HL-60/S4 treated with retinoic acid at 250 ng/mL for 4 days and 3 days (cell line): ENCODE results near the gene DBNDD1.

Source experiments
- in situ Hi-C: fragments of 300-500 bp; cut with MboI; formaldehyde crosslinking; loops from 2 replicates; pipeline ENCODE4 v1.7.0; 2022; ENCODE audit warnings: low sequenced_read_pairs

Gene DBNDD1

GRCh38 chr16:90037276-90037675 lies 18.0 kb upstream of the DBNDD1 start:
- in situ Hi-C loops = no loop called here

GRCh38 chr16:90035902-90036301 lies 16.6 kb upstream of the DBNDD1 start:
- in situ Hi-C loops = no loop called here

DNA sequence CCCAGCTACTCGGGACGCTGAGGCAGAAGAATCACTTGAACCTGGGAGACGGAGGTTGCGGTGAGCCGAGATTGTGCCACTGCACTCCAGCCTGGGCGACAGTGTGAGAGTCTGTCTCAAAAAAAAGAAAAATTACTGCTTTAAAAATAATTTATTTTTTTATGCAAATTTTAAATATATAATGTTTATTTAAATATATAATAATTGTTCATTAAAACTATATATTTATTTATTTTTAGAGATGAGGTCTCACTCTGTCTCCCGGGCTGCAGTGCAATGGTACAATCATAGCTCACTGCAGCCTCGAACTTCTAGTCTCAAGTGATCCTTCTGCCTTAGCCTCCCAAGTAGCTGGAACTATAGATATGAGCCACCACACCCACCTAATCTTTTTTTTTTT lies 15.2 kb upstream of the DBNDD1 start:
- in situ Hi-C loops = no loop called here

DNA sequence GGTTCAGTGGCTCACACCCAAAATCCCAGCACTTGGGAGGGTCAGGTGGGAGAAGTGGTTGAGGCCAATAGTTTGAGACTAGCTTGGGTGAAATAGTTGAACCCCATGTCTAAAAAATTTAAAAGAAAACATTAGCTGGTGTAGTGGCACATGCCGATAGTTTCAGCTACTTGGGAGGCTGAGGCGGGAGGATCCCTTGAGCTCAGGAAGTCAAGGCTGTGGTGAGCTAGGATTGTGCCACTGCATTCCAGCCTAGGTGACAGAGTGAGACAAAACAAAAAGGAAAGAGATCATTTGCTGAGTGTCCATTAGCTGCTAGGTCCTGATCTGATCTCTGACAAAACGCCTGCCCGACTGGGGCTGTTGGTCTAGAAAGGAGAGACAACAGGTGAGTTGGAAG lies 14.1 kb upstream of the DBNDD1 start:
- in situ Hi-C loops = no loop called here

GRCh38 chr16:90032674-90033331 lies 13.5 kb upstream of the DBNDD1 start:
- in situ Hi-C loops = no loop called here

DNA sequence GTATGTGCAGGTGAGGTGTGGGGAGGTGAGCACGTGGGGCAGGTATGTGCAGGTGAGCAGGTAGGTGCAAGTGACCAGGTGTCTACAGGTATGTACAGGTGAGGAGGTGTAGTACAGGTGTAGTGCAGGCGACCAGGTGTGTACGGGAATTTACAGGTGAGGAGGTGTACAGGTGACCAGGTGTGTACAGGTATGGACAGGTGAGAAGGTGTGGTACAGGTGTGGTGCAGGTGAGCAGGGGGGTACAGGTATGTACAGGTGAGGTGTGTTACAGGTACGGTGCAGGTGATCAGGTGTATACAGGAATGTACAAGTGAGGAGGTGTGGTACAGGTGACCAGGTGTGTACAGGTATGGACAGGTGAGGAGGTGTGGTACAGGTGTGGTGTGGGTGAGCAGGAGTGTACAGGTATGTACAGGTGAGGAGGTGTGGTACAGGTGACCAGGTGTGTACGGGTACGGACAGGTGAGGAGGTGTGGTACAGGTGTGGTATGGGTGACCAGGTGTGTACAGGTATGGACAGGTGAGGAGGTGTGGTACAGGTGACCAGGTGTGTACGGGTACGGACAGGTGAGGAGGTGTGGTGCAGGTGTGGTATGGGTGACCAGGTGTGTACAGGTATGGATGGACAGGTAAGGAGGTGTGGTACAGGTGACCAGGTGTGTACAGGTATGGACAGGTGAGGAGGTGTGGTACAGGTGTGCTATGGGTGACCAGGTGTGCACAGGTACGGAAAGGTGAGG lies 12.8 kb upstream of the DBNDD1 start:
- in situ Hi-C loops = no loop called here

DNA sequence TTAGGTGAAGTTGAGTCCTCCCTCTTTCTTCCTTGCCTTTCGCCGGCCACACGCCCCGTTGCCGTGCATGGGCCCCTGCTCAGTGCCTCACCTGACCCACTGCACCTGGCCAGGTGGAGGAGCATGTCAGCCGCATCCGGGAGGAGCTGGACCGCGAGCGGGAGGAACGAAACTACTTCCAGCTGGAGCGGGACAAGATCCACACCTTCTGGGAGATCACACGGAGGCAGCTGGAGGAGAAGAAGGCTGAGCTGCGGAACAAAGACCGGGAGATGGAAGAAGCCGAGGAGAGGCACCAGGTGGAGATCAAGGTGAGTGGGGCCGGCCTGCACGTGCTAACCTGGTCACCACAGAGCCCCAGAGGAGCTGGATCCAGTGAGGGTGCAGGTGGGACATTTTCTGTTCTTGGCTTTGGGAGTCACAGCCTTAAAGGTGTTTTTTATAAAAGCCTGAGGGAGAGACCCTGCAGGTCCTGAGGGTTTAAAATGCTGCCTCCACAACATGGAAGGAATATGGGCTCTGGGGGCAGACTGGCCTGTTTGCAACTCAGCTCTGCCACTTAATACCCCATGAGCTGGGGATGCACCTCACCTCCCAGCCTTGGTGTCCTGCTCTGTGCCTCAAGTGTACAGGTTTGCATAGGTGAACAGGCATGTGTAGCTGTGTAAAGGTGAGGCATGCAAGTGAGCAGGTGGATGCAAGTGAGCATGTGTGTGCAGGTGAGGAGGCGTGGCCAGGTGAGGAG lies 12.1 kb upstream of the DBNDD1 start:
- in situ Hi-C loops = no loop called here

- in situ Hi-C loops = no loop called here
These were observed 9.7 kb upstream of the DBNDD1 start for GRCh38 chr16:90028985-90029384.

DNA sequence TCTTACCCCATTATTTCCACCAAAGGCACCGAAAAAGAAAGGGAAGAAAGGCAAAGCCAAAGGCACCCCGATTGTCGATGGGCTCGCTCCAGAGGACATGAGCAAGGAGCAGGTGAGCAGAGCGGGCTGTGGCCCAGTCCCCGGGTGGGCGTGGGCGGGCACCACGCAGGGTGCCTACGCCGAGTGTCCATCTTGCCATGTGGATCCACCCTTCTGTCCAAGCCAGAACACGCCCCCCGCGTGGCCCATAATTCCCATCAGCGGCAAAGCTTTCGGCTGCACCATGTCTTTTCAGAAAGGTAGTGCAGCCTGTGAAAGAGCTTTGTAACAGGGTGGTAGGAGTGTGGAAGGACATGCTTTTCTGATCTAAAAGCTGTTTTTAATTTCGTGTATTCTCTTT lies 8.4 kb upstream of the DBNDD1 start:
- in situ Hi-C loops = no loop called here

DNA sequence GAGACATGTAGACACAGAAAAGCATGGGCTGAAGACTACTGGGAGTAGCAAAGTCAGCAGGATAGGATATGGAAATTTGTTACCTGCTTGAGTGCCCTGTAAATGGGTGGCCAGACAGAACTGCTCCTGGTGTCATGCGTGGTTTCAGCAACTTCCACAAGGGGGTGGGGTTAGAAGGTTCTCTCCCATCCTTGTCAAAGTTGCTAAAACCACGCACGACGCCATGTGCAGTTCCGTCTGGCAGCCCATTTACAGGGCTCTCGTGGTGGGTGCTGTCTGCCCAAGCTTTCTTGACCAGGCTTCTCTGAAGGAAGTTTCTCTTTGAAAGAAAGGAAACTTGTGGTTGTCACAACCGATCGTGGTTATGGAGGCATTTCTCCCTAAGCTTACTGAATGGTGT lies 6.9 kb upstream of the DBNDD1 start:
- in situ Hi-C loops = no loop called here

DNA sequence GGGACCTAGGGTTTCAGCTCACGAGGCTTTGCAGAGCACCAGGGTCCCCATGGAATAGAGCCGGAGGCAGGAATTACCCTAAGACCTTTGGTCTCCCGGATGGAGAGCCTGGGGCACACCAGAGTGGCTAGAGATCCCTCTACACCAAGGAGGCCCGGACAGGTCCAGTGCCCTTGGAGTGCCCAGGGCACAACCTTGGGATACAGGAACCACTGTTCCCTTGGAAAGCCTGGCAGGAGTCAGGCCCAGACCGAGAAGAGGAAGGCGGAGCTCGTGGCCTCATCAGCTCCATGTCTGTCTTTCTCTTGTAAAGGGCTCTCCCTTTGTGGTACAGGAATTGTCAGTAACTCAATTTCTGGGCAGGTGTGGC lies 3.8 kb upstream of the DBNDD1 start:
- in situ Hi-C loops = no loop called here

GRCh38 chr16:90022209-90023077 lies 3.2 kb upstream of the DBNDD1 start:
- in situ Hi-C loops = no loop called here

DNA sequence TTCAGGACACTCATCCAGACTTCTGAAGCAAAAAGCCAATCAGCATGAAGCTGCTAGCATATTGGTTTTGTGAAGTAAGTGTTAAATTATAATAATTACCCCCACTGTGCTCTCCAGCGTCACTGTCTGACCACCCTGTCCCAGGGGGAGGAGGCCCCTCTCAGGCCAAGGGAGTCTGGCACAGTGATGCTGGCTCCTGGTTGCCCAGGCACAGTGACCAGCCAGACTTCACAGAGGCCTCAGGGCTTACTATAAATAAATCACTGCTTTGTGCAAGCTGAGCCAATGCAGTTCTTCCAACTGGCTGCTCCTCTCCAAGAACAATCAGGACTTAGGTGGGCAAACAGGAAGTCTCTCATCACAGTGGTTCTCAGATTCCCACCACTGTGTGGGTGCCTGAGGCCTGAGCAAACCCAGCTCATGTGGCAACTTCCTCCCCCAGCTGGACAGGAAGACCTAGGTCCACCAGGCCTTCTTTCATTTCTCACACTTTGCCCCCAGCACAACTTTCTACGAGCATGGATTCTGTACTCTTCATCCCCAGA lies 1.7 kb upstream of the DBNDD1 start:
- in situ Hi-C loops = no loop called here

GRCh38 chr16:90020260-90020837 lies 1.1 kb upstream of the DBNDD1 start:
- in situ Hi-C loops = no loop called here

DNA sequence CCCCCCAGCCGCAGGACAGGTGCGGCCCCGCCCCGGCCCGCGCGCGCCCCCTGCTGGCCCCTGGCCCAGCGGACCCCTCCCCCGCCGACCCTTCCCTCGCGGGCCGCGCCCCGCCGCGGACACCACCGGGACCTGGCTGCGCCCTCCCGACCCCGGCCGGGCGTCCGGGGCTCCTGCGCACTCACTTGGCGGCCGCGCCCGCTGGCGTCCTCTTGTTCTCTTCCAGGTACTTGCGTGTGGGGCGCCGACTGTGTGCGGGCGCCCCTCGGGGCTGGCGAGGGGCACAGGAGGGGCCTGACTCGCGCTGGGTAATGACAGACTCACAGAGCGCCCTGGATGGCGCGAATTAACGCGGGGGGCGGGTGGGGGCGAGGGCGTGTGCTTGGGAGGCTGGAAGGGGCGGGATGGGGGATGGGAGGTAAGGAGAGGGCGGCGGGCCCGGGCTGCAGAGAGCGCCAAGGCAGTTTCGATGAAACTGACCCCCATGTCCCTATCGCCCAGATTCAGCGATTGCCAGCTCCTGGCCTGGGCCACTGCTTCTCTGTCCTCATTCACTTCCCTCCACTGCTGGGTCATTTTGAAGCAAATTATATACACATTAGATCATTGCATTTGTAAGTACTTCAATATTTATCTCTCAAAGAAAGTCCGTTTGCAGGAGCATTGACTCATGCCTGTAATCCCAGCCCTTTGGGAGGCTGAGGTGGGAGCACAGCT lies 445 bp upstream of the DBNDD1 start:
- in situ Hi-C loops = no loop called here

DNA sequence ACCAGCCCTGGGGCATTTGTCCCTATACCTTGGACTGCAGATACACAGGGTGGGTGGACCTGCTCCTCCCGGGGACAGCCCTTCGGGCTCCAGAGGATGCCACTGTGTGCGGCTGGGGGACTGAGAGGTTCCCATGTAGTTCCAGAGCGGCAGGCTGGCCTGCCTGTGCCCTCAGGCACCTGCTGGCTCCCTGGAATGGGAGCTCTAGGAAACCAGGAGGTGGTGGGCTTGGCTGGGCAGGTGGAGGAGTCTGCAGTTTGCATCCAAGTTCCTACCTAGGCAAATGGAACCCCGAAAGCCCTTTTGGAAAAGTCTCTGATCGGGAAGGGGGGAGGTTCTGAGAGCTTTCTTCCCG lies 982 bp downstream of the DBNDD1 start:
- in situ Hi-C loops = no loop called here

- in situ Hi-C loops = no loop called here
These were observed 2.8 kb downstream of the DBNDD1 start for GRCh38 chr16:90016339-90016950.

DNA sequence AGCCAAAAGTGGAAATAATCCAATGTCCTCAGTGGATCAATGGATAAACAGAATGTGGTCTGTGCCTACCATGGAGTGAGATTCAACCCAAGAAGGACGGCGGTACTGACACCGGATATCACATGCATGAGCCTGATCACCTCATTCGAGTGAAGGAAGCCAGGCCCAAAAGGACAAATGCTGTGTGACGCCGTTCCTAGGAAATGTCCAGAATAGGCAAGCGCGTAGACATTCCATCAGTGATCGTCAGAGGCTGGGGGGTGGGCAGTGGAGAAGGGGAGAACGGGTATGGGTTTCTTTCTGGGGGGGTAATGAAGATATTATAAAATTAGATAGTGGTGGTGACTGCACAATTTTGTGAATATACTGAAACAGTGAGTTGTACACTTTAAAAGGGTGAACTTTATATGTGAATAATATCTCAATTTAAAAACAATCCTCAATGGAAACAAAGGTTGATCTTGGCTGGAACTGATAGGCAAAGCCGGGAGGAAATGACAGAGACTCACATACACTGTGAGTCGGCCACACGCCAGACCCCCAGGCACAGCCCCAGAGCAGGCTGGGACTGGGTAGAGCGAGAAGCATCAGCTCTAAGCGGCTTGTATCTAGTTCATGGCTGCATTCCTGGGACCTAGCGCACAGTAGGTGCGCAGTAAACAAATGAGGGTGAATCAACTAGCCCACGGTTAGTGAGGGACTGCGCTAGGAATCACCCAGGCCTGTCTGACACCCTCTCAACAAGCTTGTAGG lies 3.5 kb downstream of the DBNDD1 start:
- in situ Hi-C loops = no loop called here
